Activated CD8-positive, alpha-beta memory T cell treated with anti-CD3 and anti-CD28 coated beads, Interleukin-2, amount 10 ng/mL, durations not matched to agents 7 days and 5 days (primary cell): ENCODE data around the gene PARP8. TPM values are rescaled to one million over a fixed set of nuclear protein-coding genes. Genes with fewer than 3 reads are reported as not detected.

Experiments used
- ATAC-seq: fragments of 150-1000 bp; cut with Tn5 transposase; one replicate; pipeline ENCODE4 v1.10.0; 2021; ENCODE audit warnings: moderate library complexity
- CTCF ChIA-PET: fragments of 350-600 bp; sonication (Branson Sonifier 250); formaldehyde crosslinking; loops from one replicate; lab custom pipeline; 2021; ENCODE audit warnings: antibody characterized with exemption; lab: Charles Lee
- DNase-seq: peaks from one replicate; pipeline ENCODE4 v3.0.0-alpha.2; 2020
- H3K27ac Mint-ChIP-seq: one replicate; pipeline ENCODE4 v1.8.0; 2021; ENCODE audit warnings: mild to moderate bottlenecking, mixed read lengths
- H3K27me3 Mint-ChIP-seq: one replicate; pipeline ENCODE4 v1.8.0; 2021; ENCODE audit warnings: mixed read lengths
- H3K36me3 Mint-ChIP-seq: one replicate; pipeline ENCODE4 v1.8.0; 2021; ENCODE audit warnings: mild to moderate bottlenecking, mixed read lengths
- H3K4me1 Mint-ChIP-seq: one replicate; pipeline ENCODE4 v1.8.0; 2021; ENCODE audit warnings: mixed read lengths
- H3K4me3 Mint-ChIP-seq: one replicate; pipeline ENCODE4 v1.8.0; 2021; ENCODE audit warnings: mild to moderate bottlenecking, moderate library complexity, mixed read lengths
- H3K9me3 Mint-ChIP-seq: one replicate; pipeline ENCODE4 v1.8.0; 2022; ENCODE audit warnings: low read depth, mixed read lengths
- total RNA-seq, 2 experiments: library from RNA; stranded (reverse); gene quantifications; one replicate each; pipeline ENCODE4 v1.2.3, GENCODE V29; 2021

PARP8 gene
- total RNA-seq, 2 experiments from 2014 or later, result 79.8 to 128 TPM

DNA sequence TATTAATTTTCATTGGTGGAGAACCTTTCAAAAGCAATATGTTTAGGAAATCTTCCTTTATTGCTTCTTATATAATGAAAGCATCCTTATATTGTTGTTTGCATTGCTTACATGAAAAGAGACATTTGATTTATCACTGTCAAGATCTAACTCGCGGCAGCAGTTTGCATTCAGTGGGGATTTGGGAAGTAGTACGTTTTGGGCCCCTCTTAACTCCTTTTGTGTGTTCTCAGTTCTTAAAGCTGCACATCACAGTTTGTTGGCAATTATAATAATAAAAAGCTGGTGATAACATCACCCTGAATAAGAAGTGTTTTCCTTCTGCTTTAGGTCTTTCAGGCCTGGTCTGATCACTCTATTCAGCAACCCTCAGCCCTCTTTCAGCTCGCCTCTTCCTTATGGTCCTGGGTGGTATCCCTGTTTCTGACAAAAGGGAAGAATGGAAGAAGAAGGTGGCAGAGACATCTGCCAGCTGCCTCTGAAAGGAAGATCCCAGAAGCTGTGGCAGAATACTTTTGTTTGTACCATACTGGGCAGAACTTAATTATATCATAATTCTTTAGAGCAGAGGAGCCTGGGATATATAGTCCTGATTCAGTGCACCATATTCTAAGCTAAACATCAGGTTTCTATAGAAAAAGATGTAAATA, 53.7 kb downstream of the PARP8 start:
- no peak for ATAC-seq
- DNase-seq, result no peak
- Mint-ChIP-seq H3K4me1 (peaks cover 53% of the 10 kb centered on the region), H3K27ac (peak overlapping the region; percentile 0), H3K36me3 (peaks cover 32% of the 10 kb centered on the region), H3K27me3 (no peaks in the 10 kb centered on the region), H3K9me3 (no peaks in the 10 kb centered on the region), H3K4me3 (no peak overlapping the region)
- CTCF ChIA-PET, result interaction anchor here (2.6 kb wide), 1 partner anchor 32 kb away, joined by 8 read pairs; no protein-coding TSS in a partner anchor

DNA sequence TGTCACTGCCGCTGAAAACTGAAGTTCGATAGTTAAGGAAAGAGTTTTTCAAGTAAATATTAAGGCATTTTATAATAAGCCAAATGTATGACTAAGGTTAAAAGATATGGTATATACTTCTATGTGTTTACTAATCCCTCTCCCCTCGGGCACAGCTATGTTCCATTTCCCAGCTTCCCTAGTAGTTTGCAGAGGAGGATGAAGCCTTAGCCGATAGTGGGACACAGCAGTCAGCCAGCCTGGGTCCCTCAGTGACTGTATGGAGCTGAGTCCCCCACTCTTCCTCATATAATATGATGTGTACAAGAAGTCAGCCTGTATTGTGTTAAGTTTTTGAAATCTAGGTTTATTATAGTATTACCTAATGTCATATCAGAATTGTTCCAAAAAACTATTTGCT, 55.8 kb downstream of the PARP8 start:
- Mint-ChIP-seq H3K36me3 (peaks cover 30% of the 10 kb centered on the region), H3K4me3 (no peak overlapping the region), H3K9me3 (no peaks in the 10 kb centered on the region), H3K27ac (no peak overlapping the region), H3K27me3 (no peaks in the 10 kb centered on the region), H3K4me1 (peaks cover 58% of the 10 kb centered on the region)
- DNase-seq (no peak), ATAC-seq (no peak)
- CTCF ChIA-PET, result interaction anchor here (1.2 to 2.6 kb wide), 3 partner anchors 11 to 30 kb away, joined by 3 to 8 read pairs (median 4); no protein-coding TSS in a partner anchor

DNA sequence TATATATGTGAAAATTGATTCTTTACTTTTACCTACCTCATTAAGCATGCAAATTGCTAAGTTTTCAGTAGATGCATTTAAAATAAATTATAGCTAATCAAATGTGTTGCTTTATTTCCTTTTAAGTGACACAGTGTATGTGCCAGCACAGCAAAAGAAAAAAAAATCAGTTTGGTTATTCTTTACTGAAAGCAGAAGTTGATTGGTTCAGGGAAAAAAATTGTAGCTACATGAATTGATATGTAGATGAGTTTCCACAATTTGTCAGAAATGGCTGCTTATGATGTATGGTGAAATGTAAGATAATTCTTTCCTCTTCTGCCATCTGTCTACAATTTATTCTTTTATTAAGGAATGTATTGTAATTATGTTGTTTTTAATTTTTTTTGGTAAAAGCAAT, 57.8 kb downstream of the PARP8 start:
- Mint-ChIP-seq H3K27ac (no peak overlapping the region), H3K27me3 (no peaks in the 10 kb centered on the region), H3K4me1 (peaks cover 55% of the 10 kb centered on the region), H3K9me3 (no peaks in the 10 kb centered on the region), H3K4me3 (no peak overlapping the region), H3K36me3 (peaks cover 28% of the 10 kb centered on the region)
- DNase-seq (no peak), ATAC-seq (no peak)
- CTCF ChIA-PET, result interaction anchor here (0.9 kb wide), 2 partner anchors 9 to 29 kb away, joined by 3 read pairs; no protein-coding TSS in a partner anchor

DNA sequence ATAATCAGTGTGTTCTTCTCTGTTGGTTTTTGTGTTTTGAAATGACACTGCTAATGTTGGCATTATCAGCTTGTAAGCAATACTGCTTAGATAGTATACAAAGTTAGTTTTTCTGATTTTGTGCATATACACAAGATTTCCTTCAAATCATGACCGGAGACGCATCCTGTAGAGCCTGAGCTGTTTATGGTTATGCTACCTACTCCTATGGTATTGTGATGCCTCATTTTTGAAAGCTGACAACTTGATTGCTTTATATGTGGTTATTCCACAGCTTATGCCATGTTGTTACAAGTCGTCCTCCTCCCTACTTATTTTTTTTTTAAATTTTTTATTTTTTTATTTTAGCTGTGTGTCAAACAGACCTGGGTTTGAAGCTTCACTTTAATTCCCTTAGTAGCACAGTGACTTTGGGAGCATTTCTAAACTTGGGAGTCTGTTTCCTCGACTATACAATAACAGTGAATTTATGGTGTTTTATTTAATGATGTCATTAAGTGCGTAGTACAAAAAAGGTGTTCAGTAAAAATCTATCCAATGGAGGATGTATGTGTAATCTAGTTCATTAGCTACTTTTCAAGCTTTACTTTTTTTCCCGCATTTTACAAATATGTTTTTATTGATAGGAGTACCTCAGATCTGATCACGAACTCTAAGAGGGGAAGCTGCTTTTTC, 59.5 kb downstream of the PARP8 start:
- DNase-seq (no peak), ATAC-seq (no peak)
- Mint-ChIP-seq H3K27ac (peak overlapping the region; percentile 55), H3K36me3 (peaks cover 37% of the 10 kb centered on the region), H3K9me3 (peaks cover 12% of the 10 kb centered on the region), H3K4me1 (peaks cover 47% of the 10 kb centered on the region), H3K27me3 (no peaks in the 10 kb centered on the region), H3K4me3 (no peak overlapping the region)
- CTCF ChIA-PET, result interaction anchor here (1.0 to 1.1 kb wide), 2 partner anchors 11 to 12 kb away, joined by 3 read pairs; no protein-coding TSS in a partner anchor

DNA sequence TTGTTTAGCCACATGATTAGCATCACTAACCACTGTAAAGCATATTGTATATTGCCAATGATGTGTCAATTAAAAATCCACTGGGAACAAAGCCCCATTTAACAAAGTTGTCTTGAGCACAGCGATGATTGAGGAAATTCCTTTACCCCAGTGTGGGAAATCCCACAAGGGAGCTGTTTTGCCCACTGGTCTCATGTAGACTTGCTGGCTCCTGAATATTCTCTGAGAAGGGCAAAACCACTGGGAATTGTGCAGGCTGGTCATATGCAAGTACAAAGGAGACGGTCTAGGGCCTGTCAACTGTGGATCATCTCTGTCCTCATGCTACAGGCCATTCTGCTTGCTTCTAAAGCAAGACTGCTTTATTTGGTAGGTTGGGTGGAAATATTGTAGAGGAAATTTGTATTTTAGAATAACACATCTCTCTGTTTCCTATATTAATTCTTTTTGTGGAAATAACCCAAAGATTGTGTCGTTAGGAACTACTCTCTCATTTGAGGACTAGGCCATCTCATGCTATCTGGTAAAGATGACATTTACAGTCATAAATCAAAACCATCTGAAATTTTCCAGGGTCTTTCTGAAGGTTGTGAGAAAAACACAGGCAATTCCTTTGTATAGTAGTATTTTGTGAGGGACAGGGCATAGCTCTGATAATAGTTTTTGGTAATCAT, 60.2 kb downstream of the PARP8 start:
- CTCF ChIA-PET, result interaction anchor here (1.0 to 1.1 kb wide), 2 partner anchors 11 kb away, joined by 3 read pairs; no protein-coding TSS in a partner anchor
- ATAC-seq, result peak; percentile 44
- Mint-ChIP-seq H3K27ac (peak overlapping the region; percentile 64), H3K36me3 (peaks cover 40% of the 10 kb centered on the region), H3K4me3 (no peak overlapping the region), H3K27me3 (no peaks in the 10 kb centered on the region), H3K4me1 (peaks cover 43% of the 10 kb centered on the region), H3K9me3 (peaks cover 12% of the 10 kb centered on the region)
- no peak for DNase-seq

DNA sequence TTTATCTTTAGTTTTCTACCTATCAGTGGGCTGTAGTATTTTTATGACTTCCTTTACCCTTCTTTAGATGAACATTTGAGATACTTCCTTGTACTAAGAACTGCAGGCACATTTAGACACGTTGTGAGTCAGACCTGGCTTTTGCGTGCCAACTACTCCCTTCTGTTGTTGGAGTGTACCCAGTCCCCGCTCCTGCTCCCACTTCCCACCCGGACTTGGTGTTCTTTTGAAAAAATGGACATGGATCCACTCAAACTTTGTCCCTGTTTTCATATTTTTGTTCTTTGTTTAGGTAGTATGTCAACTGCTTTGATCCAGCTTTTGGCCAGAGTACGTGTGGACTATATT, 60.7 kb downstream of the PARP8 start:
- no peak overlapping the region for H3K4me3 Mint-ChIP-seq
- peak; percentile 75 for ATAC-seq
- H3K36me3 Mint-ChIP-seq, result peaks cover 45% of the 10 kb centered on the region
- DNase-seq, result peak; percentile 53
- peaks cover 12% of the 10 kb centered on the region for H3K9me3 Mint-ChIP-seq
- CTCF ChIA-PET, result no interaction called here
- peak overlapping the region; percentile 64 for H3K27ac Mint-ChIP-seq
- H3K4me1 Mint-ChIP-seq, result peaks cover 42% of the 10 kb centered on the region
- no peaks in the 10 kb centered on the region for H3K27me3 Mint-ChIP-seq

DNA sequence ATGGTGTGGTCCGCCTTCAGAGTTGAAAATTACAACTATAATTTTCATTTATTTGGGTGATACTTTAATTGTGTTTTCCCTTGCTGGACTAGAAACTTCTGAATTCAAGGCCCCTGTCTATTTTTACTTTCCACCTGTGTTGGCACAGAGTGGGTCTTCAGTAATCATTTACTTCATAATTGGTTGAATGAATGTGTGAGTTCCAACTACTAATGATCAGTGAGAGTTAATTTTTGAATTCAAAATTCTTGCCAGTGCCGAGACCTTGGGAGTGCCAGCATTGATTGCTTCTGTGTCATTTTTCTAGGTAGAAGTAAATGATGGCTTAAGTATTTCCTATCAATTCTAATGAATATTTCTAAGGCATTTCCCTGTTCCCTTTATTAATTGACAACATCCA, 61.4 kb downstream of the PARP8 start:
- H3K36me3 Mint-ChIP-seq, result peaks cover 49% of the 10 kb centered on the region
- H3K4me1 Mint-ChIP-seq, result peaks cover 36% of the 10 kb centered on the region
- ATAC-seq (no peak), DNase-seq (no peak)
- CTCF ChIA-PET, result no interaction called here
- no peak overlapping the region for H3K27ac Mint-ChIP-seq
- H3K27me3 Mint-ChIP-seq, result no peaks in the 10 kb centered on the region
- H3K9me3 Mint-ChIP-seq, result peaks cover 12% of the 10 kb centered on the region
- H3K4me3 Mint-ChIP-seq, result no peak overlapping the region

DNA sequence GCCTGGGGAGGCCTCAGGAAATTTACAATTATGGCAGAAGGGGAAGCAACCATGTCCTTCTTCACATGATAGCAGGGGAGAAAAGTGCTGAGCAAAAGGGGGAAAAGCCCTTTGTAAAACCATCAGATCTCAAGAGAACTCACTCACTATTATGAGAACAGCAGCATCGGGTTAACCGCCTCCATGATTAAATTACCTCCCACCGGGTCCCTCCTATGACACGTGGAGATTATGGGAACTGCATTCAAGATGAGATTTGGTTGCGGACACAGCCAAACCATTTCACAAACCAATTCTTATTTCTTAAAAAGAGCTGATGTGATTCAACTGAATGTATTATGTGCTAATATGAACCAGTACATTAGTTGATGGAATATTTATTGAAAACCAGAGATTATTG, 63.9 kb downstream of the PARP8 start:
- Mint-ChIP-seq H3K27ac (no peak overlapping the region), H3K36me3 (peaks cover 52% of the 10 kb centered on the region), H3K9me3 (peaks cover 12% of the 10 kb centered on the region), H3K4me1 (peaks cover 33% of the 10 kb centered on the region), H3K4me3 (no peak overlapping the region), H3K27me3 (no peaks in the 10 kb centered on the region)
- CTCF ChIA-PET, result interaction anchor here (1.0 to 1.2 kb wide), 2 partner anchors 13 to 290 kb away, joined by 3 read pairs; partner anchors contain the start of gene EMB
- ATAC-seq (no peak), DNase-seq (no peak)

DNA sequence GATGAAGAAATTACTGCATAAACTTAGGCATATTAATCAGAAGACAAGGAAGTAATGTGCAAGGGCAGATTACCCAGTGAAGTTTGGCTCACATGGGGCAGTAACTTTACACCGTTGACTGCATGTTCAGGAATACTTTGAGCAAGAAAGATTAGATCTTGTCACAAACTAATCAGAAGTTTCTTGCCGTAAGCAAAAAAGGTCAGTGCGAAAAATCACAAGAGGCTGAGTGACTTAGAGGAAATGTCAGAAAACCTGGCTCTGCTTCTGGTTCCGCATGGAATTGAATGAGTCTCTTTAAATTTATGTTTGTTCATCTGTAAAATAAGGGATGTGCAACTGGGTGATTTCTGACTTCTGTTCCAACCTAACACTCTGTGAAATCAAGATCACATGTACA, 64.4 kb downstream of the PARP8 start:
- Mint-ChIP-seq H3K4me1 (peaks cover 31% of the 10 kb centered on the region), H3K27me3 (no peaks in the 10 kb centered on the region), H3K9me3 (peaks cover 12% of the 10 kb centered on the region), H3K4me3 (no peak overlapping the region), H3K27ac (no peak overlapping the region), H3K36me3 (peaks cover 53% of the 10 kb centered on the region)
- DNase-seq, result no peak
- CTCF ChIA-PET, result no interaction called here
- no peak for ATAC-seq

DNA sequence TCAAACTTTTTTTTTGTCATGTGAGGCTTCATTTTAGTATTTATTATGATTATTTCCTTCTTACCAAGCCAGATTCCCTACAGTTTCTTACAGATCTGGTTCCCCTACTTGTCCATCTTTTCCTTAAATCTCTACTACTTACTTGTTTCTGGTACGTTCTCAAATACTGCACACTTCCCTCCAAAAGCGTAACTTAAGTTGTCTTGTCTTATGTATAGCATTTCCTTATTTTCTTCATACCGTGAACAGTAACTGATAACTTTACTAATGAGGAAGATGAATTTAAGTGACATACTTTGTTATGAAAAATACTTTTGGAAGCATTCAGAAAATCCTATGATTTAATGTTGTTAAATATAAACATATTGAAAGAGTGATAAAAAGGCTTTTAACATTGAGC, 67.3 kb downstream of the PARP8 start:
- Mint-ChIP-seq H3K27ac (no peak overlapping the region), H3K4me1 (peaks cover 9% of the 10 kb centered on the region), H3K9me3 (peaks cover 12% of the 10 kb centered on the region), H3K27me3 (no peaks in the 10 kb centered on the region), H3K36me3 (peaks cover 48% of the 10 kb centered on the region), H3K4me3 (no peak overlapping the region)
- CTCF ChIA-PET, result interaction anchor here (1.9 kb wide), 1 partner anchor 9 kb away, joined by 6 read pairs; no protein-coding TSS in a partner anchor
- no peak for DNase-seq
- ATAC-seq, result no peak

DNA sequence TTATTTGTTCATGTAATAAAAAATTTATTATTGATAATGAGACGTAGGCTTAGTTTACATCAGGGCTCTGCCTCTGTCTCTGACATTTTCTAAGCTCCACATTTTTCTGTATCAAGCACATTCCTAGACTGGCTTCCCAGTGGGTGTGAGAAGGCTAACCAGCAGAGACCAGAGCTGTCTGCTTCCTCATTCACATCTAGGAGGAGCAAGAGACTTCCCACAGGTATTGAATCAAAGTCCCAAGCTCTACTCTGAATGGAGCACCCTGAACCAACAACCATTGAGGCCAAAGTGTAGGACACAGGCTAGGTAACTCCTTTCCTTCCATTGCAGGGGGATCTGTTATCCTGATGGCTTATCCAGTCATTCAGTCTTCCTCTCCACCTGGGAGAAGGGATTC, 72.4 kb downstream of the PARP8 start:
- CTCF ChIA-PET, result interaction anchor here (0.7 to 1.6 kb wide), 4 partner anchors 8 to 16 kb away, joined by 3 to 4 read pairs (median 3); no protein-coding TSS in a partner anchor
- H3K36me3 Mint-ChIP-seq, result peaks cover 27% of the 10 kb centered on the region
- H3K4me3 Mint-ChIP-seq, result no peak overlapping the region
- peaks cover 3% of the 10 kb centered on the region for H3K9me3 Mint-ChIP-seq
- DNase-seq (no peak), ATAC-seq (no peak)
- no peak overlapping the region for H3K27ac Mint-ChIP-seq
- H3K4me1 Mint-ChIP-seq, result peaks cover 25% of the 10 kb centered on the region
- no peaks in the 10 kb centered on the region for H3K27me3 Mint-ChIP-seq

DNA sequence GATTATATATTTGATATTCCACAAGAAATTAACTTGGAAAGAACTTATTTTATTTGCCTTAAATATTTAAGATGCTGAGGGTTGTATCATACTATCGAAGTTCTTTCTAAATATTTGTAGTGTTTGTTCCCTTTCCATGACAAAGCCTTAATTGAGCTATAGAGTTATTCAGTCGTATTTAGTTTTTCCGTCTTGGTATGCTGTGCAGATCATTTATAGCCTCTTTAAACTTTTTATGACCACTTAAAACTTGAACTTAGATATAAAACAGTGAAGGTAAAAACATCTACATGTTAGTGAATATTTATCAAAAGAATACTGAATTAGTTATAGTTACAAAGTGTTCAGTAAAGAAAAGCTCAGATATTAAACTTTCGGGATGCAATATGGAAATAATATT, 74.4 kb downstream of the PARP8 start:
- CTCF ChIA-PET, result interaction anchor here (0.7 kb wide), 1 partner anchor 52 kb away, joined by 3 read pairs; no protein-coding TSS in a partner anchor
- ATAC-seq (no peak), DNase-seq (no peak)
- Mint-ChIP-seq H3K27ac (no peak overlapping the region), H3K9me3 (peaks cover 3% of the 10 kb centered on the region), H3K27me3 (no peaks in the 10 kb centered on the region), H3K36me3 (peaks cover 22% of the 10 kb centered on the region), H3K4me1 (peaks cover 39% of the 10 kb centered on the region), H3K4me3 (no peak overlapping the region)

DNA sequence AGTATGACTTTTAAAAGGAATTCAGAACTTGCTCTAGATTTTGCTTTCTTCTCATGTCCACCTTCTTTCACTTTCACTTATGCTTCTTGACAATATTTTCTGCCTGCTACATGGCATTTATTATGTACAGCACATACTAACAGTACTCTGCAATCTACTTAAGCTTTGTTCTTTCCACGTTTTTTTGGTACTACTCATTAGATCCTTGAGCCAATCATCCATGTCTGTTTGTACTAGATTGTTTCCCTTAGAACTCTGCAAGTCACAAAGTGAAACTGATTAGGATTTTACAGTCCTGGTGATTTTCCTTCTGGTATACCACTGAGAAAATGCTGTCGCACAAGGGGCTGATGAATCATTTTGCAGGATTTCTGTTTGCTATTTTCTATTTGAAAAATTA, 78.3 kb downstream of the PARP8 start:
- CTCF ChIA-PET, result interaction anchor here (0.9 to 1.2 kb wide), 2 partner anchors 43 to 78 kb away, joined by 3 read pairs; partner anchors contain the start of gene PARP8
- H3K4me3 Mint-ChIP-seq, result peak overlapping the region; percentile 82
- H3K9me3 Mint-ChIP-seq, result peaks cover 4% of the 10 kb centered on the region
- ATAC-seq (peak; percentile 72), DNase-seq (no peak)
- H3K27ac Mint-ChIP-seq, result peak overlapping the region; percentile 83
- H3K4me1 Mint-ChIP-seq, result peaks cover 64% of the 10 kb centered on the region
- H3K36me3 Mint-ChIP-seq, result peaks cover 24% of the 10 kb centered on the region
- H3K27me3 Mint-ChIP-seq, result no peaks in the 10 kb centered on the region
